T-helper 2 cell treated with Interferon-gamma antibody and Interleukin-4, amounts not matched to agents 100 ng/mL and 5 ng/mL, for 36 hours (primary cell): Measurements from ENCODE around the gene PTPMT1. TPM values are rescaled to one million over a fixed set of nuclear protein-coding genes. Genes with fewer than 3 reads are reported as not detected.

ENCODE experiments used
- intact Hi-C: fragments of 100-400 bp; cut with micrococcal nuclease; formaldehyde crosslinking; loops from one replicate; pipeline ENCODE4 v1.15.1; 2023
- total RNA-seq: library from RNA; stranded (reverse); gene quantifications from 2 replicates; pipeline ENCODE4 v1.2.3, GENCODE V29; 2022

The PTPMT1 gene
- total RNA-seq, 1 donor from 2014 or later = 38.4 TPM

DNA sequence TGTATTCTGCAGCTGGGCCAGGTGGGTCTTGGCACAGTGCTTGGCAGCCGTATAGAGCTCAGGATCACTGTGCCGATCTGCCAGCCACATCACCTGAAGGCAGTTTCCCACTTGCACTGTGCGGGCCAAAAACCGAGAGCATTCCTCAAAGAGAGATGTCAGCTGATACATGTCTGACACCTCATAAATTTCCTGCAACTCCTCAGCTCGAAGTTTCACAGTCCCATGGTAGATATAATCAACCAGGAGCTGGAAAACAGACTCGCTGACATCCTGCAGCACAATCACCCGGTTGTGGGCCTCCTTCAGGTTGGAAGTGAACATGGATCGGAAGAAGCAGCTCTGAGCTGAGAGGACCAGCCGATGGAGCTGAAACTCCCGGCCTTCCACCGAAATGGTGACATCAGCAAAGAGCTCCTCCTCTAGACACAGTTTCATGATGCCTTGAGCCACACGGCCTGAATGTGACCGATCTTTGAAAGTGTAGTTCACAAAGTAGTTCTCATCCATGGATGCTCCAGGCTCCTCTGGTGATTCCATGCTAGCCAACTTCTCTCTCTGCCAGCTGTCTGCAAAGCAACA, 12.2 kb downstream of the PTPMT1 start:
- intact Hi-C loops = loop anchor here (1.0 to 5.0 kb wide), 3 partner anchors 11 to 360 kb away; partner anchors contain the start of gene NUP160

DNA sequence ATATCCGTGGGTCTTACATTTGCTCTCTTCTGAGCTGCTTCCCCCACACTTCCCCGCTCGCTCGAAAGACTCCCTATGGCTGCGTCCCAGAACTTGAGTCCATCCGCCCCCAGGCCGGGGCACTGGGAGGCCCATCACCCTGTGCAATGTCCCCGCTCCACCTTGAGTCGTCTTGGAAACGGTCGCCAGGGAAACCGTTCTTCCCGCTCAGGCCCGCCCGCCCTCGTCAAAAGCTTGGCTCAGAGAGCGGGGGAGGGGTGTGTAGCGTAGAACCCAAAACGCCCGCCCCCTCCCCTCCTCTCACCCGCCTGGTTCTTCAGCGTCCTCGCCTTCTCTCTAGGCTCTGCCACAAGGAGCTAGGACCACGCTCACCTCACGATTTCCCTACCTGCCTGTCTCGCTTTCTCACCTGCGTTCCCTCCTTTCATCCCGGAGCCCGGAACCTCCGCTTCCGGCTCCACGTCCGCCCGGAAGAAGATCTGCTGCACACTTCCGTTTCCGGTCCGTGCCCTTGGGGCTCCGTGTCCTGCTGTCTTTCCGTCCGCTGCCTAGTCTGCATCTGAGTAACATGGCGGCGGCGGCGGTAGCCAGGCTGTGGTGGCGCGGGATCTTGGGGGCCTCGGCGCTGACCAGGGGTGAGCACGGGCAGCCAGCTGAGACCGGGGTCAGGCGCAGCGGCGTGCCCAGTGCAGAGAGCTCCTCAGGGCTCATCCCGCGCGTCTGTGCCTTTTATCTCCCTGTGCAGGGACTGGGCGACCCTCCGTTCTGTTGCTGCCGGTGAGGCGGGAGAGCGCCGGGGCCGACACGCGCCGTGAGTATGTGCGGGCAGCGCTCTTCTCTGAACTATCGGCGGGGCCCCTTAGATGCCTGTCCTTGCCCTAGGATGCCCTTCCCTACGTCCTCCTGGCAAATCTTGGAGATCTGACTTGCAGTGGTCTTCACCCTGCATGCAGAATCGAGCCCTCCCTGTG, 13.4 kb downstream of the PTPMT1 start, which contains the start of the genes KBTBD4 and NDUFS3:
Gene KBTBD4, minus strand, starts transcription at position 447 of the 971 bp plus-strand sequence. Its CDS starts 19 bp downstream, at position 428.
Gene NDUFS3, plus strand, starts transcription at position 551 of the 971 bp plus-strand sequence. Its CDS starts 18 bp downstream, at position 569.
- intact Hi-C loops = loop anchor here (1.0 to 5.0 kb wide), 7 partner anchors 13 to 362 kb away; partner anchors contain the start of genes CELF1, FNBP4, MTCH2 and NUP160

DNA sequence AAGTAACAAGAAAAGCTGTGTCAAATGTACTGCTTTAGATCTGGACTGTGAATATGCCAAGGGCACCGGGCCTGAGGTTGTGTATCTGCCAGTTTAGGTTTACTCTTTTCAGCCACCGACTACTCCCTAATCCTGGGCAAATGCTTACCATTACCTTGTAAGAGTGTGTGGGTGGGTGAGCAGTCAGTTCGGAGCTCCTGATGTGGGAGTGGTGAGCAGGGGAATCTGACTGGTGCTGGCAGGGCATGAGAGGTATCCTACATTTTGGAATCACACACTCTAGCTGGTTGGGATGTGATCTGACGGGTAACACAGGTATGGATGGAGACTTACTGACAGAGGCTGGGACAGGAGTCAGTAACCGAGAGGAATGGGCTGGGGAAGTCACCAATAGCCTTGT, 18.4 kb downstream of the PTPMT1 start:
- intact Hi-C loops = no loop called here

DNA sequence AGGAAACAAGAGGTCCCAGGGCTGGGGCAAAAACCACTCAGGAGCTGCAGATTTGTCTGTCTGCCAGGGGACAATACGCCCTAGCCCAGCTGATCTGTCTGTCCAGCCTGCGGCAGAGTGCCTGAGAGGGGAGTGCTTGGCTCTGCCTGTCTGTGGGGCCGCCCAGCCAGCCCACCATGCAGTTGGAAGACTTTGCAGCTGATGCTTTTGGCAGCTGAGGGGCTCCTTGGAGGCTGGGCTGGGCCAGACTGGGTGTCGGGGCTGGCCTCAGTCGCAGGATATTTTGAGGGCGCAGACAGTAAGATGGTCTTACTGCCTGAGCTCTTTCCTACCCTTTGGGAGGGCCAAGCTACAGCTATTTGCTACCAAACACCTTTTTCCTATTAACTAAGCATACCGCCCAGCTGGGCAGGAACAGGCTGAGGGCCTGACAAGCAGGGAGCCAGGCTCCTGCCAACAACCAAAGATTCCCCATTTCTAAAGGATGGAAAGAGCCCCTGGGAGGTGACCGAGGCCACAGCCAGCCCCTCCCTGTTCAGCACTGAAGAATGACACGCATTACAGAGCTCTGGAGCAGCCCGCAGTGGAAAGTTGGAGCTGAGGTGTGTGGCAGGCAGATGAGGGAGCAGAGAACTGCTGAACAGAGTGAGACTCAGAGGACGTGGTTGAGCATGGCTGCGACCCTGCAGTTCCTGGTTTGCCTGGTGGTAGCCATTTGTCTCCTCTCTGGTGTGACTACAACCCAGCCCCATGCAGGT, 20.9 kb downstream of the PTPMT1 start, which contains the start of gene FAM180B:
Gene FAM180B, plus strand, starts transcription at position 581 of the 758 bp plus-strand sequence. Its CDS starts 91 bp downstream, at position 672.
- intact Hi-C loops = no loop called here

DNA sequence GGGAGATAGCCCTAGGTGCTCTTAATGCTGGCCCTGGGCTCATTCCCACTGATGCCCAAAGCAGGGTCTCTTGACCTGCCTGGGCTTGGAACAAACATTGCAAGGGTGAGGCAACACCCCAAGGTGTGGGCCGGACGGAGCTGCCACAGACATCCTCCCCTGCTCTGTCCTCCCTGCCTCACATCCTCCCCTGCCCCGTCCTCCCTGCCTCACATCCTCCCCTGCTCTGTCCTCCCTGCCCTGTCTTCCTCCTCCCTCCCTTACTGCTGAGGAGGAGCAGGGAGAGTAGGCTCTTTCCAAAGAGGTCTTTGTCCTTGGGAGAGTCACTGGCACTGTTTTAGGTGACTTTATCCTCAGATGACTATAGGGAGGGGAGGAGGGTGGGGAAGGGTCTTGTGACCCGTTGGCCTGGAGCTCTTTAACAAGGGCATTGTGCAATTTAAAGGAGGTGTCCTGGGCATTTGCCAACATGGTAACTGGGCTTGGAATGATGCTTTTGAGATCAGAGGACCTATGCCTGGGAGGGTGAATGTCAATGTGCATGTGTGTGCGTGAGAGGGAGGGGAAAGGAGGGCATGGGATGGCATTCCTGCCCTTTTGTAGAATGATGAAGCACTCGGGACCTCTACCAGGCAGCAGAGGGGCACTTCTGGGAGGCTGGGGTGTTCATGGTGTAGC, 21.8 kb downstream of the PTPMT1 start:
- intact Hi-C loops = no loop called here

DNA sequence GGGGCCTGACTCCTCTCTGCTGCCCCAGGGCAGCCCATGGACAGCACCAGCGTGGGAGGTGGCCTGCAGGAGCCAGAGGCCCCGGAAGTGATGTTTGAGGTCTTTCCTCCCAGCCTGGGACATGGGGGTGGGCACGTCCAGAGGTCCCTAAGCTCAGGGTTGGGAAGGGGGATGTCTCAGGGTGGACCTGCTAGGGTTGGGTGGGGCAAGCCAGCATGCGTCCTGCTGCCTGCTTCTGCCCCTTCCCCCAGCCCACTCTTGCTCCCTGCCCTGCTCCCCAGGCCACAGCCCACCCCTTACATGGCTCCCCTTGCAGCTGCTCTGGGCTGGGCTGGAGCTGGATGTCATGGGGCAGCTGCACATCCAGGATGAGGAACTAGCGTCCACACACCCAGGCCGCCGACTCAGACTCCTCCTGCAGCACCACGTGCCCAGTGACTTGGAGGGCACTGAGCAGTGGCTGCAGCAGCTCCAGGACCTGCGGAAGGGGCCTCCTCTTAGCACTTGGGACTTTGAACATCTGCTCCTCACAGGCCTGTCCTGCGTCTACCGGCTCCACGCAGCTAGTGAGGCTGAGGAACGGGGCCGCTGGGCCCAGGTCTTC, 22.4 kb downstream of the PTPMT1 start:
- intact Hi-C loops = no loop called here

DNA sequence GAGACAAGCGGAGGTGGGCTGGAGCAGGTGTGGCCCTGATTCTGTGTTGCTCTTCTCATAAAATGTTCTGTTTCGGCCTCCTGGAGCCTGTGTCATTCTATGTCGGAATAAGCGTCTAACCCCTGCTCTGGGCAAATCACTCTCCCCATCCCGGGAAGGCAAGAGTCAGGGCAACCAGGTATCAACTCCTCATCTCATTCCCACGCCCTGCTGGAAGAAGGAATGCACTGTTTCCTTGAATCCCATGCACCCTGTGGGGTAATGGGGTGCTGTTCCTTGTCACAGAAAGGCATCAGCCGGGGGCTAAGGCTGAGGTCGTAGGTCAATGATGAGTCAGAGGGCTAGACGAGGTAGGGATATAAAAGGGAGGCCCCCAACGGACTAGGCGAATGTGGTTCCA, 23.7 kb downstream of the PTPMT1 start:
- intact Hi-C loops = no loop called here

DNA sequence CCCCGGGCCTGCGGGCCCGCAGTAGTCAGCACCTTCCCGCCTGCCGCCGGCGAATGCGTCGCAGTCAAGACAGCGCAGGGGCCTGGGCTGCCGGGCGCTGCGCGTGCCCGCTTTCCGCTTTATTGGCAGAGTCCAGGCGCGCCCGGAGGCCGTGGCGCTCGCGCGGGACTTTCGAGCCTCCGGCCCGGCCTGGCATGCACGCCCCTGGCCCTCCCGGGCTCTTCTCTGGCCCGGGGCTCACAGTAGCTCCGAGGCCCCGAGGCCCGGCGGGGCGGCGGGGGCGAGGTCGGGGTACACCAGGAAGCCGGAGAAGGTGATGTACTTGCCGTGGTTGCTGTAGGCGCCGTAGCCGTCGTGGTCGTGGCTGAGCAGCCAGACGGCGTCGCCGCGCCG, 24.2 kb downstream of the PTPMT1 start:
- intact Hi-C loops = no loop called here

DNA sequence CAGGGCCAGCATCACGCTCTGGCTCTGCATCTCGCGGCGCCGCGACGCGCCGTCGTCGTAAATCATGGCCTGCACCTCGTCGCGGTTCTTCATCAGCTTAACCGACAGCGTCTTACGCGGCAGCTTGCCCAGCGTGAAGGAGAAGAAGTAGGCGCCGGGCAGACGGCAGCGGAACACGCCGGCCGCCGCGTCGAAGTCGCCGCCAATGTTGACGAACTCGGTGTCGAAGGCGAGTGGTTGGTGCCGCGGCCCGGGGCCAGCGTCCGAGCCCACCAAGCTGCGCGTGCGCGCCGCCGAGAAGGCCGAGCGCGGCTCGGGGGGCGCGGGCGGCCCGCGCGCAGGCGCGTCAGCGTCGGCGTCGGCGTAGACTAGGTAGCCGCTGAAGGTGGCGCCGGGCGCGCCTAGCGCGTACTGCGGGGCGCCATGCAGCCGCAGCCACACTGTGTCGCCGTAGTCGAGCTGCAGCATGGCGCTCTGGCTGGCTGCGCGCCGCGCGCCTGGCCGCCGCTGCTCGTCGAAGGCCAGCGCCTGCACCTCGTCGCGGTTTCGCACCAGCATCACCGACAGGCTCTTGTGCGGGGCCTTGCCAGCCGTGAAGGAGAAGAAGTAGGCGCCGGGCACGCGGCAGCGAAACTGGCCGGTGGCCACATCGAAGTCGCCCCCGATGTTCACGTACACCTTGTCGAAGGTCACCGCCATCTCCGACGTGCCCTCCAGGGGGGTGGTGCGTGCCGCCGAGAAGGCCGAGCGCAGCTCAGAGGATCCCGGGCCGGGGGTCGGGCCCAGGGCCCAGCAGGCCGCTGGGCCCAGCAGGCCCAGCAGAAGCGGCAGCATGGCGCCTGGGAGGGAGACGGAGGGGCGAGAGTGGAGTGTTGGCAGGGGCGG, 24.8 kb downstream of the PTPMT1 start:
- intact Hi-C loops = no loop called here

DNA sequence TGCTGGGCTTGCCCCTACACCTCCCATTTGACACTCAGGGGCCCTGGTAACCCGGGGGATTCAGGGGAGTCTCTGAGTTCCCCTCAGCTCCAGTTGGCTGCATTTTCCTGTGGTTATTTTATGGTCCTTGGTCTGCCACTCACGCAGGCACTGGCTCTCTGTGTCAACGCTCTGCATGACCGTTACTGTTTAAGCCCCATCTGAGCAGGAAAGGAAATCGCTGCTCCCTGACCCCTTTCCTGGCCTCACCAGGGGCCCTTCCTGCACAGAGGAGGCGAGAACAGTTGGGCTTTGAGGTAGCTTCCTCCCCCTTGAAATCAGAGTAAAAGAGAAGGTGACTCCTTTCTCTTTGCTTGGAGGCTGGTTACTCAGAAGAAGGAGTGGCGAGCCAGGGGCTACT, 26.4 kb downstream of the PTPMT1 start:
- intact Hi-C loops = no loop called here

DNA sequence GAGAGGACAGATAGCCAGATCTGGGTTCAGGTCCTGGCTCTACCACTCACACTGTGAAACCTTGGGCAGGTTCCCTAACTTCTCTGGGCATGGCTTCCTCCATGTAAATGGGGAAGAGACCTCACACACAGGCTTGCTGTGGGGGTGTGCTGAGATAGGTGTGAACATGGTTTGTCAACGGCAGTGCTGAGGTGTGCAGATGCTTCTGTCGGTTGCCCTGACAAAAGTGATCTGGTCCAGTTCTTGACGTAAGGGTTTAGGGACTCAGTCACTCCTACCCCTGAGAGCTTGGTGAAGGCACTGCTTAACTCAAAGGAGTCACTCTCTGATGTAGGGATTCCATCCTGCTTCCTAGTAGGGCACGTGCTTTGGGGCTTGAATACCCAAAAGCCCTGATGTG, 26.9 kb downstream of the PTPMT1 start:
- intact Hi-C loops = no loop called here

DNA sequence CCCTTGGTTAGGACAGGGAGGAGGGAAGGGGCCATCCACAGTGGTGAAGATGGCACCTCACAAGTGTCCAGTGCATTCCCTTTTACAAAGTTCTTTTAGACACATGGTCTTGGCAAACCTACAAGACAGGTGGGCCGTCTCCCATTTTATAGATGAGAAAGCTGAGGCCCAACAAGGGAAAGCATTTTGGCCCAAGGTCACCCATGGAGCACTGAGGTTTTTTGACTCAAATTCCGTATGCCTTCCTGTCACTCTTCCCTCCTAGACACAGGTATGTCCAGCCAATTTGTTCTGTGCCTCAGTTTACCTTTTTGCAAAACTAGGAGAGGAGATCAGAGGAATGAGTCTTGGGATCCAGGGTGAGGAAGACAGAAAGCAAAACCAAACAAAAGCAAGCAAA, 27.6 kb downstream of the PTPMT1 start:
- intact Hi-C loops = no loop called here

DNA sequence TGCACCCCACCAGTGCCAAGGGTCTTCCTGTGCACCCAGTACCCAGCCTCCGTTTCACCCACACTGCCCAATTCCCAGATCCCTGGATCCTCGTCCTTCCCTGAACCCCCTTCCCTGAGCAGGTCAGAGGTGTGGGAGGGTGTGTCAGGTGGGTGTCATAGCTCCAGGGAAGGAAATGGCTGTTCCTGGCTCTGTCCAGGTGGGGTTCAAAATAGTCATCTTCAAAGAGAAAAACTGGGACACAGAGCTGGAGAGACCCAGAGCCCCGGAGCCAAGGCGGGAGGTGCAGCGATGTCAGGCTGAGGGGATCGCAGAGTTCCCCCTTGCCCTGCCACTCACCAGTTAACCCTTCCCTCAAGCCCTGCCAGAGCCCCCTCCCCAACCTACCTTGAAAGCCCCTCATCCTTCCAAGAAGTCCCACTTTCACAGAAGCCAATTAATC, 28.1 kb downstream of the PTPMT1 start:
- intact Hi-C loops = no loop called here

DNA sequence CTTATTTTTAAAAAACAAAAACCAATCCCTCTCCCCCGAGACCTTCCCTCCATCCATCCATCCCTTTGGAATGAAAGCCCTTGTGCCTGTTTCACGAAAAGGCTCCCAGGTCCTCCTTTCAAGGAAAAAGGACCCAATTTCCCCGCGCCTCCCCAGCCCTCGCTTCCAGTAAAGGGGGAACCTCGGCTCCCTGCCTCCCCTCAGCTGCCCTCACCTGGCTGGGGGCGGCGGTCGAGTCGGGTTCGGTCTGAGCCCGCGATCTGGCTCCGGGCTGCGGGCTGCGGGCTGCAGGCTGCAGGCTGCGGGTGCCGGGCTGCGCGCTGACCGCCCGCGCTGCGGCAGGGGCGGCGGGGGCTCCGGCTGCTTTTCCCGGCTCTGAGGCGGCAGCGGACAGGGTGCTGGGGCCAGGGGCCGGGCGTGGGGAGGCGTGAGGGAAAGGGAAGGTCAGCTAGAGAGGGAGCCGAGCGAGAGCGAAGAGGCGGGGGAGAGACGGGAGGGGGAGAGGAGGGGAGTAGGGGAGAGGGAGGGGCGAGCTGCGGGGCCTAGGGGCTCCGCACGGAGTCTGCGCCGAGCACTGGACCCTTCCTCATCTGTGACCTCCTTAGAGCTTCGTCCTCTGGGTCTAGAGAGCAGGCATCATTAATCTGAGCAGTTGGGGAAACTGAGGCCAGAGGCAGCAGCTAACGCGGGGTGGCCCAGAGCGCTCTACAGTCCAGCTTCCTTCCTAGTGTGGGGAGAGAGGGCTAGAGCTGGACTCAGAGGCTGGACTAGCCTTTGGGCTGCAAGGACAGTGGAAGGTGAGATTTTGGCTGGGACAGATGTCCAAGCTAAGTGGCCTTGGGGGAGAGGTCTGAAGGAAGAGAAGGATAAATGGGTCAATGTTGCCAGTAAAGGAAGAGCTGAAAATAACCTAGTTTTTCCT, 28.8 kb downstream of the PTPMT1 start, which contains the start of gene C1QTNF4:
Gene C1QTNF4, minus strand, starts transcription at position 478 of the 922 bp plus-strand sequence. CDS start 3,601 bp downstream, outside the sequence.
- intact Hi-C loops = no loop called here

DNA sequence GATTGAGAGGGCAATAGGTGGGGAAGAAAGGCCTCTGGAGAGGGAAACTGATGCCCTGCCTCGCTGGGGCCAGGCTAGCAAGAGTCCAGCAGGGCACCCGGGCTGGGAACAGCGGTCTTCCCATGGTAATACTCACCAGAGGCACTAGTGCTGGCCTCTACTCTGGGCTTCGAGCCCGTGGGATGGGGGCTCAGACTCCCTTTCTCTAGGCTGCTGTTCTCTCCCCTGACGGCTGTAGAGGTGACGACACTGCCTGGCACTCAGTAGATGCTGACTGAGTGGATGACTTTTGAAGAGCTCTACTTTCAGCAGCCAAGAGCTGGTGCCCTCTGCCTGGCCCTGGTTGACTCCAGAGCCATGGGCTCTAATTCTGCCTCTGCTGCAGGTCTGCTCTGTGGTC, 29.6 kb downstream of the PTPMT1 start:
- intact Hi-C loops = no loop called here

DNA sequence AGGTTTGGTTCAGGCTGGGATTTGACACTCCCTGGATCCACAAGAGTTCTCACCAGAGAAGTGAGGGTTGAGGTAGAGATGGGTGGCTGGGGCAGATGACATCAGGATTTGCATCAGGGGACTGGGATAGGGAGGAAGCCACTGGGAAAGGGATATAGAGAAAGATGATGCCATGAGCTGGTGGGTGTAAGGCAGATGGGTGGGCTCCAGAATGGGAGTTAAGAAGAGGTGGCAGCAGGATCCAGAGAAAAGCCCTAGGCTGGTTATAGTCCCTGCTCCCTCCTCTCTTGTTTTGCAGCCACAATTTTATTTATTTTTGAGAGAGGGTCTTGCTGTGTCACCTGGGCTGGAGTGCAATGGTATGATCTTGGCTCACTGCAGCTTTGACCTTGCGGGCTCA, 30.6 kb downstream of the PTPMT1 start:
- intact Hi-C loops = no loop called here

DNA sequence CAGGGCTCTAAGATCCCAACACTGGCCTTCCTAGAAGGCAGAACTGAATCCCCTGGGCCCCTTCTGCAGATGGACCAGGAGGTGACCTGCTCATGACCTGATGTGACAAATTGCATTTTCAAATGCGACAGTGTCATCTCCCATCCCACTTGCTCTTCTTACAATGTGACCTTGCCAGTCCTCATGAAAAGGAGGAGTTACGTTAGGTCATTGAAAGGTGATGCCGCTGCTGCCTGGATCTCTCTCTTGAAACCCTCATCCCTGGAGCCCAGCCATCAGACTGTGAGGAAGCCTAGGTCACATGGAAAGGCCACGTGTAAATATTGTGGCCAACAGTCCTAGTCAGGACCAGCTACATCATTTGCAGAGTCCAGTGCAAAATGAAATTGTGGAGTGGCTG, 34.5 kb downstream of the PTPMT1 start:
- intact Hi-C loops = no loop called here

DNA sequence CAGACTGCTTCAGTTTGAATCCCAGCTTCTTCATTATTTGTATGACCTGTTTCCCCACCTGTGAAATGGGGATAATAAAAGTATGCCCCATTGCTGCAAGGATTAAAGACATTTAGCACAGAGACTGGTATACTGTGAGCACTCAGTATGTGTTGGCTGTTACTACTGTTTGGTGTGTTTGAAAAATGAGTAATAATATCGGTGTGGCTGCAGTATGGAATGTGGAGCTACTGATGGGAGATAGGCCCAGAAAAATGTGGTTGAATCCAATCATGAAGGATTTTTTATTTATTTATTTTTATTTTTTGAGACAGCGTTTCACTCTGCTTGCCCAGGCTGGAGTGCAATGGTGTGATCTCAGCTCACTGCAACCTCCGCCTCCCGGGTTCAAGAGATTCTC, 37.9 kb downstream of the PTPMT1 start:
- intact Hi-C loops = no loop called here
